Embryonic facial prominence (tissue), 1 donor: Measurements from ENCODE around the gene RPS6KA5.

ENCODE experiments used
- DNase-seq: peaks from one replicate; pipeline ENCODE4 v3.0.0-alpha.2; 2016; ENCODE audit errors: extremely low spot score

The RPS6KA5 gene

GRCh38 chr14:90809530-90810312 lies 250.7 kb downstream of the RPS6KA5 start:
- no peak for DNase-seq

DNA sequence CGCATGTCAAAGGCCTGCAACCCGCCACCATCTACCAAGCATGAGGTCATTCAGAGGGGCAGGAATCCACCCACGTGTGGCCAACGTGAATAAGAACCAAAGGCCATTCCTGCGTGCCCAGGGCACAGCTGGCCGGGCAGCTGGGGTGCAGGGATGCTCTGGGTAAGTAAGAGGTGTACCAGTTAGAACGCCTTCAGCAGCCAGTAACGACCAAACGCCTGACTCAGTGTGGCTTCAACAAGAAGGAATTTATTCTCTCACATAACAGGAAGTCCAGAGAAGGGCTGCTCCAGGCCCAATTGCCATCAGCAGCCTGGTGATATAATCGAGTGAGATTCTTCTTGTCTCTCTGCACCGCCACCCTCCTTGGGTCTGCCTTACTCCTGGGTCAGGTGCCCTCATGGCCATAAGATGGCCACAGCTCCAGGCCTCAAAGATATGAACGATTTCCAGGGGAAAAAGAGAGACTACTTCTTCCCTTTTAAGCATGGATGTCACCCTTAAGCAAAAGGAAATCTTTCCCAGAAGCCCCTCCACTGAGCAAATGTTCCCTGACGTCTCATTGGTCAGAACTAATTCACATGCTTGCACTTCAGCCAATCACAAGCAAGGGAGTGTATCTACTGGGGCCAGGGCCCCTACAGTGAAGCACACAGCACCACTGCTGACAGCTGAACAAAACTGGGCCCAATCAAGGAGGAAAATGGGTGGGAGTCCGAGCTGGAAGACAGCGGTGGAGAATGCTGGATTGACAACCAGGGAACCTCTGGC lies 251.5 kb downstream of the RPS6KA5 start:
- no peak for DNase-seq

DNA sequence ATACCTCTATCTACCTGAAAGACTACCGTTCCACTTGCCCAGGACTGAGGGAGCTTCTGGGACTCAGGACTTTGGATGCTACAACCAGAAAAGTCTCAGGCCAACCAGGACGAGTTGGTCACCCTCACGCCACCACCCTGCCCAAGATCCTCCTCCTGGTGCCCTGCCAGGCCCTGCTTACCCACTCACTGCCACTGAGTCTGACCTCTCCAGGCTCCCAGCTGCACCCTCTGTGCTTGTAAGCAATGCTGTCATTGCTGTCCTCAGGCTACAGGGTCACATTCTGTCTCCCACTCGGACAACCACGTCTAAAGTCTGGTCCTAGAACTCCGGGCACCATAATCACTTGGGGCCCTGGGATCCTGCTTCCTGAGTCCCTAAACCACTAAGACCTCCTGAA lies 253.4 kb downstream of the RPS6KA5 start:
- no peak for DNase-seq

GRCh38 chr14:90805662-90806540 lies 254.5 kb downstream of the RPS6KA5 start:
- DNase-seq = no peak

GRCh38 chr14:90805084-90805391 lies 255.4 kb downstream of the RPS6KA5 start:
- no peak for DNase-seq

GRCh38 chr14:90804292-90805083 lies 256.0 kb downstream of the RPS6KA5 start:
- no peak for DNase-seq

DNA sequence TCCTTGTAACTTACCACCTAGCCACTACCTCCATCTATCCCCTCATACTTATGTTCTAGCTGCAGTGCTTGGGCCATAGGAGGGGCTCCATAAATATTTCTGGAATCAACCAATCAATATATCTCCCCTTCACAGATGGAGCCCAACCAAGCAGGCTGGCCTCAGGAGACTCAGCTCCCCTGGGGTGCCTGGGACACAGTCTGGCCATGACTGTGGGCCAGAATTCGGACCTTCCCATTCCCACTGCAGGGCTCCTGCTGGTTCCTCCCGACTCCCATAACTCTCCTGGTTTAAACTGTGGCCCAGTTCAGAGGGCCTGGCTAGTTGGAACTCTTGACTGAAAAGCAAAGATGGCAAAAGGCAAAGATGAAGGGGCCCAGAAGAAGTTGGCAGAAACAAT lies 257.2 kb downstream of the RPS6KA5 start:
- no peak for DNase-seq

DNA sequence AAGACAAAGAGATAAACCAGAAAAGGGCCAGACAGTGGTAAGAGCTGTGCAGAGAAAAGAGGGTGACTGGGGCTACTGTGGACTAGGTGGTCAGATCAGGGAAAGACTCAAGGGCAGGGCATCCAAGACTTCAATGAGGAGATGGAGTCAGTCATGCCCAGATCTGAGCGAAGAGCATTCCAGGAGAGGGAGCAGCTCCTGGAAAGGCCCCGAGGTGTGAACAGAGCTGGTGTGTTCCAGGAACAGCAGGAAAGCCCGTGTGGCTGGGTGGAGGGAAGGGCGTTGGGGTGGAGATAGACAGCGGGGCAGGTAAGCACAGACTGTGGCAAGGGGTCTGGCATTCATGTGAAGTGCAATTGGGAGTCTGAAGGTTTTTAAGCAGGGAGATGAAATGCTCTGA lies 261.0 kb downstream of the RPS6KA5 start:
- DNase-seq = no peak

GRCh38 chr14:90797919-90798318 lies 262.5 kb downstream of the RPS6KA5 start:
- no peak for DNase-seq
